ENCODE data around the gene PDIA5. TPM values are rescaled to one million over a fixed set of nuclear protein-coding genes. Genes with fewer than 3 reads are reported as not detected.

Gene PDIA5
- total and polyA plus RNA-seq, 2 of the 4 experiments (the other 2 are of a cell fraction): 19.4 to 42.0 TPM

GRCh38 chr3:123078101-123078500 lies 11.3 kb downstream of the PDIA5 start:
- H4K5ac ChIP-seq (ENCODE audit: low read depth, low read length): no peak overlapping the region
- no peak overlapping the region for H3K27ac ChIP-seq (ENCODE audit: insufficient read depth, low read length)
- no peak for DNase-seq
- H2BK15ac ChIP-seq (ENCODE audit: low read depth, low read length): no peak overlapping the region
- no peak for TF ChIP-seq FOS (IDR thresholded peaks at IDR 0.05; ENCODE audit: low read depth, low read length)
- no peaks in the 10 kb centered on the region for H3K9me3 ChIP-seq (ENCODE audit: control insufficient read depth, insufficient read depth, low read length)
- peaks cover 5% of the 10 kb centered on the region for H3K27me3 ChIP-seq (ENCODE audit: control insufficient read depth, insufficient read depth, low read length)
- in situ Hi-C loops (cut with MboI; ENCODE audit: low sequenced_read_pairs): no loop called here
- peaks cover 15% of the 10 kb centered on the region; the same call in 1 of the 2 replicates for H3K9me1 ChIP-seq (ENCODE audit: insufficient read depth, low read length)
- intact Hi-C loops (cut with micrococcal nuclease): no loop called here
- no peak overlapping the region for H3K4me3 ChIP-seq (ENCODE audit: insufficient read depth, low read depth, low read length)
- no peak for ATAC-seq (ENCODE audit: low read depth)
- H2AFZ ChIP-seq (replicated peaks; ENCODE audit: low read length, poor library complexity): no peak overlapping the region
- no peak overlapping the region for H3K9ac ChIP-seq (ENCODE audit: low read depth, low read length)
- H4K91ac ChIP-seq (ENCODE audit: insufficient read depth, low read depth, low read length): no peak overlapping the region
- no peak overlapping the region for H2BK20ac ChIP-seq (ENCODE audit: low read depth, low read length)
- H2BK5ac ChIP-seq (ENCODE audit: low read depth, low read length, poor library complexity, severe bottlenecking): no peak overlapping the region
- no peak overlapping the region for H3K4me2 ChIP-seq (ENCODE audit: low read depth, low read length)
- WGBS, 2 experiments (ENCODE audit: extremely low coverage in 2 of 2, insufficient read length in 1 of 2): 96% methylated on average over 5 of the region's 10 CpGs; no CpG with 5 or more reads in 1 of the 2 experiments
- H3K36me3 ChIP-seq (ENCODE audit: control insufficient read depth, insufficient read depth, low read length): no peaks in the 10 kb centered on the region
- peaks cover 40 to 74% of the 10 kb centered on the region in 2 experiments for H3K79me1 ChIP-seq (ENCODE audit: low read depth in 1 of 2, low read length in 2 of 2)
- H2BK120ac ChIP-seq (ENCODE audit: low read depth, low read length): no peak overlapping the region
- H3K4me1 ChIP-seq (ENCODE audit: control insufficient read depth, insufficient read depth, low read length): peaks cover 14% of the 10 kb centered on the region
- ChIA-PET POLR2A (ENCODE audit: unreplicated experiment) (no interaction called here), CTCF (no interaction called here)
- no peak overlapping the region for H3K23ac ChIP-seq (ENCODE audit: low read depth, low read length)
- H3K18ac ChIP-seq (ENCODE audit: low read depth, low read length): no peak overlapping the region
- no peak overlapping the region for H3K56ac ChIP-seq (ENCODE audit: extremely low read depth, insufficient read depth, low read length)
- no peak overlapping the region for H3K14ac ChIP-seq (replicated peaks; ENCODE audit: low read depth, low read length)
- H4K20me1 ChIP-seq (ENCODE audit: insufficient read depth, low read length): peaks cover 87% of the 10 kb centered on the region
- no peak overlapping the region for H4K8ac ChIP-seq (ENCODE audit: low read depth in 2 of 2, low read length in 2 of 2)
- H3K4ac ChIP-seq (ENCODE audit: low read depth, low read length): no peak overlapping the region
- BruUV-seq (replicated peaks): no TSS peak
- H2AK9ac ChIP-seq (replicated peaks; ENCODE audit: low read depth, low read length, poor library complexity): no peak overlapping the region
- no peak overlapping the region for H2AK5ac ChIP-seq (ENCODE audit: low read depth, low read length)
- dilution Hi-C loops (cut with HindIII; ENCODE audit: low sequenced_read_pairs, unreplicated experiment): no loop called here
